Vagina (tissue), 2 donors: ENCODE measurements around the gene SWAP70.

Experiments used
- CTCF ChIP-seq, 3 experiments: fragments of 450-650 bp in 2 of 3; fragments of 200-600 bp in 1 of 3; sonication (generic) in 1 of 3; IDR thresholded peaks; one replicate each; pipeline ENCODE4 v1.5.1; 2017 to 2019; ENCODE audit warnings: antibody characterized with exemption in 3 of 3, mild to moderate bottlenecking in 2 of 3, moderate library complexity in 2 of 3
- POLR2AphosphoS5 ChIP-seq, 2 donors: sonication (generic); formaldehyde crosslinking; IDR thresholded peaks; one replicate each; pipeline ENCODE4 v1.9.0; 2017; ENCODE audit warnings: antibody characterized with exemption in 2 of 2, mild to moderate bottlenecking in 2 of 2, low read depth in 1 of 2; ENCODE audit not compliant: insufficient read depth in 1 of 2

- no peak for TF ChIP-seq CTCF (IDR thresholded peaks at IDR 0.05)
- TF ChIP-seq POLR2AphosphoS5 (IDR thresholded peaks at IDR 0.05; ENCODE audit: insufficient read depth in 1 of 2, low read depth in 1 of 2) = no peak
Observed at GRCh38 chr11:9747229-9747628, 83.4 kb downstream of the SWAP70 start.
